Renal pelvis (tissue), 12 donors: Measurements from ENCODE around the gene C17orf100. TPM values are rescaled to one million over a fixed set of nuclear protein-coding genes. Genes with fewer than 3 reads are reported as not detected.
A peak's percentile ranks its signal among the peaks of the same experiment; 100 is the strongest.

Source experiments
- DNase-seq: peaks from one replicate; pipeline ENCODE4 v3.0.0-alpha.2; 2013
- long read RNA-seq, 16 experiments: transcript quantifications; one replicate each; lab custom pipeline, GENCODE V29; 2026
- polyA plus RNA-seq, 3 donors: library from polyadenylated mRNA; unstranded; fragments of 120-200 nt; gene quantifications; one replicate each; pipeline ENCODE4 v1.2.1, GENCODE V29; 2013; ENCODE audit not compliant: insufficient read length in 3 of 3

Gene C17orf100
- 10 to 100 TPM in 1 of 3 donors, 1 to 10 TPM in 2; 8.8 to 11.0 (median 9.9) TPM for polyA plus RNA-seq
- long read RNA-seq, donor 1, transcript C17orf100-201 (1 exons, 1,756 nt), result major isoform, 7 of 7 reads
- long read RNA-seq, donor 1, partial matches to known transcripts, result 0 of 7 reads
- long read RNA-seq, donor 1, other reads (novel, unspliced or antisense), result 0 of 7 reads
- long read RNA-seq, donor 2, transcript C17orf100-201 (1 exons, 1,756 nt), result major isoform, 9 of 9 reads
- long read RNA-seq, donor 2, partial matches to known transcripts, result 0 of 9 reads
- long read RNA-seq, donor 2, other reads (novel, unspliced or antisense), result 0 of 9 reads
- long read RNA-seq, donor 3, transcript C17orf100-201 (1 exons, 1,756 nt), result major isoform, 15 of 15 reads
- long read RNA-seq, donor 3, partial matches to known transcripts, result 0 of 15 reads
- long read RNA-seq, donor 3, other reads (novel, unspliced or antisense), result 0 of 15 reads
- long read RNA-seq, donor 4, transcript C17orf100-201 (1 exons, 1,756 nt), result major isoform, 20 of 20 reads
- long read RNA-seq, donor 4, partial matches to known transcripts, result 0 of 20 reads
- long read RNA-seq, donor 4, other reads (novel, unspliced or antisense), result 0 of 20 reads
- long read RNA-seq, donor 5, transcript C17orf100-201 (1 exons, 1,756 nt), result major isoform, 13 of 13 reads
- long read RNA-seq, donor 5, partial matches to known transcripts, result 0 of 13 reads
- long read RNA-seq, donor 5, other reads (novel, unspliced or antisense), result 0 of 13 reads
- long read RNA-seq, donor 6, transcript C17orf100-201 (1 exons, 1,756 nt), result major isoform, 6 of 6 reads
- long read RNA-seq, donor 6, partial matches to known transcripts, result 0 of 6 reads
- long read RNA-seq, donor 6, other reads (novel, unspliced or antisense), result 0 of 6 reads
- long read RNA-seq, donor 7, transcript C17orf100-201 (1 exons, 1,756 nt), result major isoform, 18 of 18 reads
- long read RNA-seq, donor 7, partial matches to known transcripts, result 0 of 18 reads
- long read RNA-seq, donor 7, other reads (novel, unspliced or antisense), result 0 of 18 reads
- long read RNA-seq, donor 8, transcript C17orf100-201 (1 exons, 1,756 nt), result major isoform, 5 of 5 reads
- long read RNA-seq, donor 8, partial matches to known transcripts, result 0 of 5 reads
- long read RNA-seq, donor 8, other reads (novel, unspliced or antisense), result 0 of 5 reads
- long read RNA-seq, donor 9, transcript C17orf100-201 (1 exons, 1,756 nt), result major isoform, 20 of 28 reads
- long read RNA-seq, donor 9, partial matches to known transcripts, result 8 of 28 reads
- long read RNA-seq, donor 9, other reads (novel, unspliced or antisense), result 0 of 28 reads
- long read RNA-seq, donor 10, transcript C17orf100-201 (1 exons, 1,756 nt), result major isoform, 12 of 12 reads
- long read RNA-seq, donor 10, partial matches to known transcripts, result 0 of 12 reads
- long read RNA-seq, donor 10, other reads (novel, unspliced or antisense), result 0 of 12 reads
- long read RNA-seq, donor 11, transcript C17orf100-201 (1 exons, 1,756 nt), result major isoform, 9 of 9 reads
- long read RNA-seq, donor 11, partial matches to known transcripts, result 0 of 9 reads
- long read RNA-seq, donor 11, other reads (novel, unspliced or antisense), result 0 of 9 reads
- long read RNA-seq, donor 12, transcript C17orf100-201 (1 exons, 1,756 nt), result major isoform, 12 of 12 reads
- long read RNA-seq, donor 12, partial matches to known transcripts, result 0 of 12 reads
- long read RNA-seq, donor 12, other reads (novel, unspliced or antisense), result 0 of 12 reads
- long read RNA-seq, donor 13, transcript C17orf100-201 (1 exons, 1,756 nt), result major isoform, 9 of 9 reads
- long read RNA-seq, donor 13, partial matches to known transcripts, result 0 of 9 reads
- long read RNA-seq, donor 13, other reads (novel, unspliced or antisense), result 0 of 9 reads
- long read RNA-seq, donor 14, result 0 reads
- long read RNA-seq, donor 15, result 0 reads
- long read RNA-seq, donor 16, transcript C17orf100-201 (1 exons, 1,756 nt), result major isoform, 7 of 7 reads
- long read RNA-seq, donor 16, partial matches to known transcripts, result 0 of 7 reads
- long read RNA-seq, donor 16, other reads (novel, unspliced or antisense), result 0 of 7 reads

DNA sequence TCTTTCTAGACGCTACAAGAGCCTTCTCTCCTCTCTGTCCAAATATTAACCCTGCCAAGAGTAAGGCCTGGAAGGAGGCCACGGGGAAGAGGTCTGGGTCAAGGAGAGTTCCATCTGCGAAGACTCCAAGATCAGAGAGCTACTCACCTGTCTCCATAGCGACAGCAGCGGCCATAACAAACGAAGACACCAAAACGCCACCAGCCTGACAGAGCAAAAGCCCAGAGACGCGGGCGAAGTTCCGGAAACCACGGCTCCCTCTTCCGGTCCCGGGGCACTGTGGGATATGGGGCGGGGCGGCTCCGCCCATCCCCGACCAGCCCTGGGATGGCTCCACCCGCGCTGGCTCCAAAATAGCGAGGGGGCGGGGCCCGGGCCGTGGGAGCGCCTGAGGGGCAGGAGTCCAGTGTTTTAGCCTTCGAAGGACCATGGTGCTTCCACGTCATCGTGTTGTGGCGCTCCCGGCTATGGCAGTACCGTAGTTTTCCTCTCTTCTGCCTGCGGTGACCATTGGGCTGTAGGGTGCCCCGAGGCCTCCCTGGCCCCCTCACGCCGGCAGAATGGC, at the start of gene C17orf100, which contains the start of gene MED31:
Gene C17orf100, plus strand, starts transcription at position 409 of the 565 bp plus-strand sequence. Its CDS starts 152 bp downstream, at position 561.
Gene MED31, minus strand, starts transcription at position 252 of the 565 bp plus-strand sequence. Its CDS starts 77 bp downstream, at position 175.
- DNase-seq, result peak; percentile 93

GRCh38 chr17:6602141-6602540, 49.4 kb upstream of the C17orf100 start:
- no peak for DNase-seq

GRCh38 chr17:6603744-6604325, 47.7 kb upstream of the C17orf100 start:
- DNase-seq, result peak; percentile 20

DNA sequence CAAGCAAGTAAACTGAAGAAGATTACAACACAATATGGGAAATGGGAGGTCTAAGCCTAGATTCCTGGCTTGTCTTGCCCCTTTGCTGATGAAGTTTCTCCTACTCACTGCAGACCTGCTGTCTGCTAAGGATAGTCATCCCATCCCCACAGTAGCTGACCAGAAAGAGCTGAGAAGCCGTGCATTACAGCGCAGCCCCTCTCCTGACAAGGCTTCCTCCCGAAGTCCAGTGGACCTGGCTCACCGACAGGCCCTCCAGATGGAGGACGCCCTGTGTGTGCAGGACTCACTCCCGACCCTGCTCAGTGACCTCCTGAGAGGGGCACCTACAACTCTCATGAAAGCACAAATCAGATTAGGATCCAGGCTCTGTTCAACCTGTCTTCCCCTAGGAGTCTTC, 46.4 kb upstream of the C17orf100 start:
- no peak for DNase-seq

GRCh38 chr17:6608321-6608720, 43.2 kb upstream of the C17orf100 start:
- DNase-seq, result no peak

DNA sequence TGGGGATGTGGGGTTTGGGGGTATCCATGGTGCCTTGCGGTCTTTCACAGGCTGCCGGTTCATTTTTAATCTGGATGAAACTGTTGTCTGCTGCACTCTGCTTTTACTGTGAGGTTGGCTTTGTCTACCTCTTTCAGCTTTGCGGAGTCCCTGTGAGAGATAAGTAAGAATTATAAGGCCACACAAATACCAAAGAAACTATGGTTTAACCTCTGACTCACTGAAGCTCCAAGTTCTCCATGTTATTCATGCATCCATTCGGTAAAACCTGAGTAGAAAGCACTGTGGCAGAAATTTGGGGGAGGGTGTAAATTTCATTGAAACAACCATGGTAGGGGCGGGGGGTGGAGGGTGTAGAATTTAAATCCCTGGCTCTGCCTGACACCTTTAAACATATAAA, 41.6 kb upstream of the C17orf100 start:
- no peak for DNase-seq

- no peak for DNase-seq
These were observed 40.3 kb upstream of the C17orf100 start for GRCh38 chr17:6611231-6611630.

GRCh38 chr17:6623941-6624340, 27.6 kb upstream of the C17orf100 start:
- no peak for DNase-seq

DNA sequence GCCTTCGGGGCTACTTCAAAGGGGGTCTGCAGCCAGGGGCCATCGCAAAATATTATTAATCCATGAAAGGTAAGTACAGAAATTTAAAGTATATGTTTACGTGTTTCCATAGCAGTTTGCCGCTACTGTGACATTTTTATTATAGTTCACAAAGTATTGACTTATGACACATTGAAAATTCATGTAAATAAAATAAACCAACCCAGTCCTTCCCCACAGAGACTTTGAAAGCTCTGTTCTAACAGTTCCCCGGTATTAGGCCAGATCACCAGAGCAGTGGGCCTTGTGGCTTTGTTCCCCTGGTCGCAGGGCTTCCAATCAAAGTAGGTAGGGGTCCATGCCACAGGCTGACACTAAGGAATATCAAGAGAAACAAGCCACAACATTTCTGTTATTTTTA, 24.9 kb upstream of the C17orf100 start:
- no peak for DNase-seq

- no peak for DNase-seq
These were observed 24.5 kb upstream of the C17orf100 start for GRCh38 chr17:6627019-6627418.

DNA sequence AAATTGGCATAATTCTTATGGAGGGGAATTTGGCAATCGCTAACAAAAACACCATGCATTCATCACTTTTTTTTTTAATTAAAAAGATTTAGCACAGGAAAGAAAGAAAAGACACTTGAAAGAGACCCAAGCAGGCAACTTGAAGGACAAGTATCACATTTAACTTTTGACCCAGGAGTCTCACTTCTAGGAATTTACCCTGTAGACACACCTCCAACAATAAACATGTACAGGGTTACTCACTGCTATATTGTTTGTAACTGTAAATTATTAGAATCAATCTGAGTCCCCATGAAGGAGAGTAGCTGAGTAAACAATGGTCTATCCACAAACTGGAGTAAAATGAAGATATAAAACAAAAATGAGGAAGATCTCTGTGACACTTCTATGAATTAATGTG, 21.2 kb upstream of the C17orf100 start:
- DNase-seq, result no peak

DNA sequence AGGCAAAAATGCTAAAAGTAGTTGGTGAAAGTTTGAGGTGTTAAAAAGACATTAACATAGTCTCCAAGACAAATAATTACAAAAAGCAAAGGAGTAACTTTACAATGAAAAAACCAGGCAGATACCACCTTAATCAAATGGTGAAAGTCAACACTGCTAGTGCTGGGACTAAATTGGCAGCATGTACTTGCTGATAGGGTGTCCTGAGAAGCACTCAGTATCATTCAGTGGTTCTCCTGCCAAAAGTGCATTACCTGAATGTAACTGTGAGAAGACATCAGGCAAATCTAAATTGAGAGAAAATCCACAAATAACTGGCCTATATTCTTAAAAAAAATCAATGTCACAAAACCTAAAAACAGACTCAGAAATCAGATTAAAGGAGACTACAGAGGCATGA, 19.0 kb upstream of the C17orf100 start:
- no peak for DNase-seq

DNA sequence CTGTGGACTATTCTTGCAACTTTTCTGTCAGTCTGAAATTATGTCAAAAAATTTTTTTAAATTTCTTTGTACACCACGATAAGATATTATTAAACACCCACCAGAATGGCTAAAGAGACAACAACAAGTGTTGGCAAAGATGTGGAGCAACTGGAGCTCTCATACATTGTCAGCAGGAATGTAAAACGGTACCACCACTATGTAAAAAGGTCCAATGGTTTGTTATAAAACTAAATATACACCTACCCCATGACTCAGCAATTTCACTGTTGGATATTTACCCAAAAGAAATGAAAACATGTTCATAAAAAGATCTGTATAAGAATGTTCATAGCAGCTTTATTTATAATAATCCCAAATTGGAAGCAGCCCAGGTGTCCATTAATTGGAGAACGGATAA, 18.3 kb upstream of the C17orf100 start:
- DNase-seq, result no peak

GRCh38 chr17:6636105-6636504, 15.5 kb upstream of the C17orf100 start:
- no peak for DNase-seq

DNA sequence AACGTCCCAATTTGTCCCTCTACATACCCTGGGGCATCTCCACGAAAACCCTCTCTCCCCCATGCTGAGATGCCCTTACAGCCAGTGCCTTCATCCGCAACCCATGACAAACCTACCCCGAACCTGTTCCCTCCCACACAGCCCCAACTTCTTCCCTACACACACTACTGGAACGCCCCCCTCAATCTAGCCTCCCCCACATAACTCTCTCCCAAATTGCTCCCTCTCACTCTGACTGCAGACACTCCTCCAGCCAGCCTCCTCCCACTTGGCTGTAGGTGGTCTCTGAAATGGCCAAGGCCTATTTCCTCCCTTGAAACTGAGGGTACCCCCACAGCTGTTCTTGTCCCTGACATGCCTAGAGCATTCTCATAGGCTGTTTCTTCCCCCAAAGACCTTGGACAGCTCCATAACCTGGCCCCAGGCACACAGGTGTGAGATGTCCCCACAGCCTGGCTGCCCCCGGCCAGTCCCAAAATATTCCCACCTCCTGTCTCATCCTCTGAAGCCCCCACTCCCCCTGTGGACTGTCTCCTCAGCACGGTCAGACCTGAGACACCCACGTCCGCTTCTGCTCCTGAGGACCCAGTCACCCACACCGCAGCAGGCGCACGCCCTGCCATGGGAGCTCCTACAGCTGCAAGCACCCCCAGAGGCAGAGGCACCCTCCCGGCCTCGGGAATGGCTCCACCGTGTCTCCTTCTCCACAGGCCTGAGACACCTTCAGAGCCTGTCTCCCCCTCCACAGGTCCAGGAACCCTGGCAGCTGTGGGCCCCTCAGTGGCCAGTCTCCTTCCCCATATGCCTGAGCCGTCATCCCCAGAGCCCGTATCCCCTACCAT, 14.7 kb upstream of the C17orf100 start:
- DNase-seq, result no peak

DNA sequence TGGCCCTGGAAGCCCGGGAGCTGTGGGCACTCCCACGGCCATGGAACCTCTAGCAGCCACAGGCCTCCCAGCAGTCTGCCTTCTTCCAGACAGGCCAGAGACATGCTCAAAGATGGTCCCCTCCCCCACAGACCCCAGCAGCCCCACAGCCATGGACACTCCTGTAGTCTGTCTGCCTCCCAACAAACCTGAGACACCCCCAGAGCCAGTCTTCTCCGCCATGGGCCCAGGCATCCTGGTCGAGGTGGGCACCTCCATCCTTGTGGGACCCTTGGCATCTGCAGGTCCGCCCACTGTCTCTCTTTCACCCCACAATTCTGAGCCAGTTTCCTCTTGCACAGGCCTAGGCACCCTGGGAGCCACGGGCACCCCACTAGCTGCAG, 14.1 kb upstream of the C17orf100 start:
- DNase-seq, result no peak

DNA sequence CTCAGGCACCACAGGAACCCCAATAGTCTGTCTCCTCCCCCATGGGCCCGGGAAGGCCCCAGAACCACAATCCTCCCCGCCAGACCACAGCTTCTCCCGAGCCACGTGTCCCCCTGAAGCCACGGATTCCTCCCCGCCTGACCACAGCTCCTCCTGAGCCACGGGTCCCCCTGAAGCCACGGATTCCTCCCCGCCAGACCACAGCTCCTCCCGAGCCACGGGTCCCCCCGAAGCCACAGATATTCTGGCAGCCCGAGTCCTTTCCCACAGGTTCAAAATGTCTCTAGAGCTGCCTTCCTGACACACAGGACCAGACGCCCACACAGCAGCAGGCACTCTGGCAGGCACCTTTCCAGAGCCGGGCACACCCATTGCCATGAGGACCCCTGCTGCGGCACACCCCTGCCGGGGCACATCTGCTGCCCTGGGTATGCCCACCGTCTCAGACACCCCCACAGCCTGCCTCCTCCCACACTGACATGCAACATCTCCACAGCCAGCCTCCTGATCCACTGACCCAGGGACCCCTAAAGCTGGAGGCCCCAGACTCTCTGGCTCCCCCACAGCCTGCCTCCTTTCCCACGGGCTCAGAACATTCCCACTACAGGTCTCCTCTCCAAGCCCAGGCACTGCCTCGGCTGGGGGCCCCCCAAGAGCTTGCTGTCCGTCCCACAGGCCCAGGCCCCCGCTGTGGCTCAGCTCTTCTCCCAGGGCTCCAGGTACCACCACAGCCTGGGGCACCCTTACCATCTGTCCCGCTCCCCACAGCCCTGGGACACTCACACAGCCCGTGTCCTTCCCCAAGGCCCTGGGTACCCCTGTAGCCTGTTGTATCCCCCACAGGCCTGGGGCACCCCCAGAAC, 13.3 kb upstream of the C17orf100 start:
- DNase-seq, result no peak
